Measurements from ENCODE around the gene SLC6A12.
"Not testable (repeated sequence)": the region's sequence is repeated elsewhere in the genome, so short reads cannot be mapped to it uniquely, and the experiment has no call there.

SLC6A12 gene

GRCh38 chr12:197911-198695, 15.9 kb downstream of the SLC6A12 start:
- DNase-seq (ENCODE audit: low read depth, low spot score) = no peak

GRCh38 chr12:197347-197746, 16.6 kb downstream of the SLC6A12 start:
- no peak for DNase-seq (ENCODE audit: low read depth, low spot score)

- DNase-seq (ENCODE audit: low read depth, low spot score) = no peak
Measured at GRCh38 chr12:196436-196835, 17.5 kb downstream of the SLC6A12 start.

DNA sequence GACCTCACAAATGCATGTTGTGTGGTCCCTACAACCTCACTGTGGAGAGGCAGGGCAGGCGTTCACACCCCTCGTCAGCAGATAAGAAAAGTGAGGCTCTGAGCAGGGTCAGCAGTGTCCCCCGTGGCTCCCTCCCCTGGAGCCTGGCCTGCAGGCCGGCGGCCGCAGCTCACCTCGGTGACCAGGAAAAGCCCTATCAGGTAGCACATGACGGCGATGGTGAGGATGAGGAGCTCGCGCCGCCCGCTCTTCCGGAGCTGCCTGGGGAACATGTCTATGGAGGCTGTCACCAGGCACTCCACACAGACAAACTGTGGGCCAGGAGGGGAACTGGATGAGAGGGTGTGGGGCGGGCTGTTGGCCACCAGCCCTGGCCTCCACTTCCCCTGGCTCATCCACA, 18.0 kb downstream of the SLC6A12 start:
- no peak for DNase-seq (ENCODE audit: low read depth, low spot score)

- no peak for DNase-seq (ENCODE audit: low read depth, low spot score)
Measured at GRCh38 chr12:195156-195555, 18.8 kb downstream of the SLC6A12 start.

DNA sequence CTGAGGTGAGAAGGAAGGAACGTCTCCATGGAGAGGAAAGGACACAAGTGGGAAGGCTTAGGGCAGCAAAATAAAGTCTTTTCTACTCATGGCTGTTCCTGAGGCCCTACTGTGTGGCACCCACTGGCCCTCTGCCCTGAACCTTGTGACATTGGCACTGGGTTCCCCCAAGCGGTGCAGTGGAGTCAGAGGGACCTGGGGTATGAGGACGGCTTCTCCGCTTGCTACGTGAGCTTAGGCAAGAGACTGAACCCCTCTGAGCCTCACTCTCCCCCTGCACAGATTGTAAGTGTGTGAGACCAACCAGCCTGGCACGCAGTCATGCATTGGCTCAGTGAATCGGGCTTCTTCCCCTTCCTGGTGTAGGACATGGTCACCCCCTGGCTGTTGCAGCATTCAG, 19.7 kb downstream of the SLC6A12 start:
- no peak for DNase-seq (ENCODE audit: low read depth, low spot score)

DNA sequence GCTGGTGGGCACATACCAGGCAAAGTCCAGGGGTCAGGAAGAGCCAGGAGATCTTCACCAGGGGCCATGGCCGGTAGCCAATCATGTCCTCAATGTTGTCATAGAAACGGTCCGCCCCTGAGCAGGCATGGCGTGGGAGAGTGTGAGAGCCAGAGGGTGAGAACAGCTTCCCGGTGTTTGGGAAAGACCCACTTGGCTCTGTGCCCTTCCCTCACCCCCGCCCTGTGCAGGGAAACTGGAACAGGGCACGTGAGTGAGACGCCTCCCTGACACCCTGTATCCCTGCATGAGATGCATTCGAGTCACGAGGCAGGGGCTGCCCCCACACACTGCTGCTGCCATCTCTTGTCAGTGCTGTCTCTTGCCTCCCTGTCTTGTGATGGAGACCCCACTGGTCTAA, 20.7 kb downstream of the SLC6A12 start:
- no peak for DNase-seq (ENCODE audit: low read depth, low spot score)

- DNase-seq (ENCODE audit: low read depth, low spot score) = no peak
Measured at GRCh38 chr12:191541-191940, 22.4 kb downstream of the SLC6A12 start.

GRCh38 chr12:190881-191280, 23.1 kb downstream of the SLC6A12 start:
- no peak for DNase-seq (ENCODE audit: low read depth, low spot score)

GRCh38 chr12:189622-189962, 24.4 kb downstream of the SLC6A12 start:
- no peak for DNase-seq (ENCODE audit: low read depth, low spot score)

- no peak for DNase-seq (ENCODE audit: low read depth, low spot score)
Measured at GRCh38 chr12:188910-189621, 24.9 kb downstream of the SLC6A12 start.

DNA sequence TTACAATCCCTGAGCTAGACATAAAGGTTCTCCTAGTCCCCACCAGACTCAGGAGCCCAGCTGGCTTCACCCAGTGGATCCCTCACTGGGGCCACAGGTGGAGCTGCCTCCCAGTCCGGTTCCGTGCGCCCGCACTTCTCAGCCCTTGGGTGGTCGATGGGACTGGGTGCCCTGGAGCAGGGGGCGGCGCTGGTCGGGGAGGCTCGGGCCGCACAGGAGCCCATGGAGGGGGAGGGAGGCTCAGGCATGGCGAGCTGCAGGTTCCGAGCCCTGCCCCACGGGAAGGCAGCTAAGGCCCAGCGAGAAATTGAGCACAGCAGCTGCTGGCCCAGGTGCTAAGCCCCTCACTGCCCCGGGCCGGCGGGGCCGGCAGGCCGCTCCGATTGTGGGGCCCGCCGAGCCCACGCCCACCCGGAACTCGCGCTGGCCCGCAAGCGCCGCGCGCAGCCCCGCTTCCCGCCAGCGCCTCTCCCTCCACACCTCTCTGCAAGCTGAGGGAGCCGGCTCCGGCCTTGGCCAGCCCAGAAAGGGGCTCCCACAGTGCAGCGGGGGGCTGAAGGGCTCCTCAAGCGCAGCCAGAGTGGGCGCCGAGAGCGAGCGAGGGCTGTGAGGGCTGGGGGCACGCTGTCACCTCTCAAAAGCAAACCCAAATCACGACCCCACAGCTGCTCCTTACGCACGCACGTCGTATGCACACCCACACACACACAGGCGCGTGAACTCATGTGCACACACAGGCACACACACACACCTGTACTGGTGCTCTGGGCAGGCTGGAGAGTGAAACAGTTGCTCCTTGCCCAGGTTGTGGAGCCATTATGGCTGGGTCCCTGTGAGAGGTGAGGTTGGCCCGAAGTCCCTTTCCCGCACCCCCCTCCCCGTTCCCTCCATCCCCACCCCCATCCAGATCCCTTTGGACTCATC, 25.7 kb downstream of the SLC6A12 start:
- not testable (repeated sequence) for DNase-seq (ENCODE audit: low read depth, low spot score)

- no peak for DNase-seq (ENCODE audit: low read depth, low spot score)
Measured at GRCh38 chr12:186006-186625, 27.8 kb downstream of the SLC6A12 start.

DNA sequence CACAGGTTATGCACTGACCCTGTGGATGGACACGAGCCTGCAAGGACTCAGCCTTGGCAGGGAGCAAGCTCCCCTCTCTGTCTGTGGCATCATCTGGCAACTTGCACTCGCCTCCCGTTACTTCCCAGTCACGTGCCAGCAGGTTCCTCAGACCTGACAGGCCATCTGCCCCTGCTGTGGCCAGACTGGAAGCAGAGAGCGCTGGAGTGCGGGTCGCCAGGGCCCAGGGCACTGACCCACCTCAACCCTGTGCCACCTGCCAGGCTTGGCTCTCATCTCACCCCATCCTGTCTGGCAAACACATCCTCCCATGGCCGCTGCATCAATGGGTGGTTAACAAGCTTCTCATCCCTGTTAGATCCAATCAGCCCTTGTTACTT, 28.4 kb downstream of the SLC6A12 start:
- no peak for DNase-seq (ENCODE audit: low read depth, low spot score)

- DNase-seq (ENCODE audit: low read depth, low spot score) = no peak
Measured at GRCh38 chr12:184811-185575, 29.0 kb downstream of the SLC6A12 start.

GRCh38 chr12:182381-182892, 31.5 kb downstream of the SLC6A12 start:
- DNase-seq (ENCODE audit: low read depth, low spot score) = no peak

DNA sequence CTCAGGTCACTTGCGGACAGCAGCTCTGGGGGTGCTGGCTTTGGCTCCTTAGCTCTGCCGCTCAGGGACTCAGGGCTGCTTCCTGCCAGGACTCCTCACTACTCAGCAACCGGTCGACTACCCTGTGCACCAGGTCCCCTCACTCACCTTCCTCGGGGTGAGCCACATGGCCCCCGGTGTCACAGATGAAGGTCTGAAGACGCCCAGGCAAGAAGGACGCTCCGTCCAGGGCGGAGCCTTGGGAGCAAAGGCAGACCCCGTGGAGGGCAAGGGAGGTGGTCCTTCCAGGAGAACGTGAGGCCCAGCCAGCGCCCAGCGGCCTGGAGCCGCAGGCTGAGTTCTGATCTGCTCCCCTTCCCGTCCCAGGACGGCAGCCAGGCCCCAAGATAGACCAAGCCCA, 32.0 kb downstream of the SLC6A12 start:
- no peak for DNase-seq (ENCODE audit: low read depth, low spot score)

DNA sequence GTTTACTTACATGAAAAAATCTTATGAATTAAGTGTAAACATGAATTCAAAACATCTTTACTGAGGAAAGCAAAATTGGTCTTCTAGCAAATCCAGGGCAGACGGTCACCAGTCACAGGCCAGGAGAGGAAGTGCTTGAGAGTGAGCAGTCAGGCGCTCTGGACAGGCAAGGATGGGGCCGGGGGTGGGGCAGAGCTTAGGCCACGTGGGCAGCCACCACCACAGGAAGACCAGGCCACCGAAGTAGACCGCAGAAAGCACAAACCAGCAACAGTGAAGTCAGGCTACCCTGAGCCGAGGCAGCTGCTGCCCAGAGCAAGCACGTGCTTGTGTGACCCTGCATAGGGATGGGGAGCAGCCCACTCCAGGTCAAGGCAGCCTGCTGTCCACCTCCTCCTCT, 33.5 kb downstream of the SLC6A12 start:
- DNase-seq (ENCODE audit: low read depth, low spot score) = no peak

DNA sequence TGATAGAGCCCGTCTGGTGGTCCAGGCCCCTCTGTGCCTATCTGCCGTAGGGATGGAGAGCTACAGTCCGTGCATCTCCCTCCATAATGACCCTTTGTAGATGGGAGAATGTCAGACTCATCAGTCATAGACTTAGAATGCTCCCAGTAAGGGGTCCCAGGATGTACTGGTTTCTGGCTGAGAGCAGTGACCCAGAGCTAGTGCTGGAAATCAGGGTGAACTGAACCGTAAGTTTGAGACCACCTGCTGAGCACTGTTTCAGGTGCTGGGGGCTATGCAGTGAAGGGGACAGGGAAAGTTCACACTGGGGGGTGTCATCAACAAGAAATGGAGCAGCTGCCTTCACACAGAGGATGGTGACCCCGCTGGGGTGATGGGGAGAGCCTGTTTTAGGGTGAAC, 34.1 kb downstream of the SLC6A12 start:
- DNase-seq (ENCODE audit: low read depth, low spot score) = no peak

DNA sequence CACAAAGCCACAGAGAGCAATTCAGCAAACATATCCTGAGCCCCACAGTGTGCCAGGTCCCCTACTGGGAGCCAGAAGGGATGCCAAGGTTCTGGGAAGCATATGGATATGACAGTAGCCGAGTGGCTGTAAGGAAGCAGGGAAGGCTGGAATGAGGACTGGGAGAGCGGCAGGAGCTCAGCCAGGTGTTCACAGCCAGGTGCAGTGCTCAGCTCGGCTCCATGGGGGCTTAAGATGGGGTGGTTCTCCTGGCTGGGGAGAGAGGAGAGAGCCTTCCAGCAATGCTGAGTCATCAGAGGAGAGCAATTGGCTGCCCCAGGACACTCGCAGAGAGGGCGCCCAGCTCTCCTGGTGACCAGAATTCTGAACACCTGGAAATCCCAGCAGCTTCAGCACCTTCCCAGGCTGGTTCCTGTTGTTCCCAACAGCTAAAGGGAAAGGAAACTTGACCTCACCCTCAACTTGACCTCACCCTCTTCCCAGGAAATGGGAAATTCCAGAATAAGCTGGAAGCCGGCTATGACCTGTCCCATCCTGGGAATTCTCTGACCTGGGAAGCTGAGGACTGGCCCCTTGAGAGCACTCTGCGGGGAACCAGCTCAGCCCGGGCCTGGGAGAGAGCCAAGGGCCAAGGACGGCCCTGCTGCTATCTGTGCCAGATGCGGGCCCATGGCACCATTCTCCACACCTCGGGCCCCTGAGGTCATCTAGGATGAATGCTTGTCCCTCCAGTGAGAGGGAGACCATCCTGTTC, 34.6 kb downstream of the SLC6A12 start:
- DNase-seq (ENCODE audit: low read depth, low spot score) = no peak

Measured in activated CD4-positive, CD25-positive, alpha-beta regulatory T cell treated with anti-CD3 and anti-CD28 coated beads, Interleukin-2, amount 50 U/mL, for 16 hours (primary cell).